ENCODE data around the gene ARMC2.

- TF ChIP-seq SUZ12 (IDR thresholded peaks at IDR 0.05; ENCODE audit: extremely low read depth, insufficient read depth, insufficient read length) (no peak), YY1 (IDR thresholded peaks at IDR 0.05; ENCODE audit: insufficient read depth, insufficient read length) (no peak)
Observed at GRCh38 chr6:108999428-108999827, 151.2 kb downstream of the ARMC2 start.

Data from NT2/D1 (cell line).